Prostate gland (tissue), 2 donors: ENCODE measurements around the gene PLPP7.

ENCODE experiments used
- POLR2AphosphoS5 ChIP-seq: sonication (generic); formaldehyde crosslinking; IDR thresholded peaks from one replicate; pipeline ENCODE4 v1.6.1; 2017; ENCODE audit warnings: antibody characterized with exemption
- TF ChIP-seq, protein P1 (sequence below), 4 experiments: fragments of 200-600 bp in 2 of 4; fragments of 450-650 bp in 2 of 4; sonication (generic) in 2 of 4; IDR thresholded peaks; 1 replicate in 3 of 4; 2 replicates in 1 of 4; pipeline ENCODE4 v1.5.1; 2016 to 2019; ENCODE audit warnings: antibody characterized with exemption in 4 of 4, mild to moderate bottlenecking in 2 of 4, moderate library complexity in 2 of 4

DNA sequence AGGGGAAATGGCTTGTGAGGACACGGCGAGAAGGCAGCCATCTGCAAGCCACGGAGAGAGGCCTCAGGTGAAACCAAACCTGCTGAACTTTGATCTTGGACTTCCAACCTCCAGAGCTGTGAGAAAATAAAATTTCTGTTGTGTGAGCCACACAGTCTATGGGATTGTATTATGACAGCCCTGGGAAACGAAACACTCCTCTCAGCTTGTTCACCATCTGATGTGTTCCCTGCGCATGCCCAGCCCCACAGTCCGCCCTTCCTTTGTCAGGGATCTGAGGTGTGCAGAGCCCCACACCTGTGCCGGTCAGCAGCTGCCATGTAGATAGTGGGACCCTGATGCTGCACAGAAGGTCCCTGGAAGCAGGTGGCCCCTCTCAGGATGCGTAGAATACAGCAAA is 34.1 kb downstream of the PLPP7 start:
- TF ChIP-seq, protein P1, sequence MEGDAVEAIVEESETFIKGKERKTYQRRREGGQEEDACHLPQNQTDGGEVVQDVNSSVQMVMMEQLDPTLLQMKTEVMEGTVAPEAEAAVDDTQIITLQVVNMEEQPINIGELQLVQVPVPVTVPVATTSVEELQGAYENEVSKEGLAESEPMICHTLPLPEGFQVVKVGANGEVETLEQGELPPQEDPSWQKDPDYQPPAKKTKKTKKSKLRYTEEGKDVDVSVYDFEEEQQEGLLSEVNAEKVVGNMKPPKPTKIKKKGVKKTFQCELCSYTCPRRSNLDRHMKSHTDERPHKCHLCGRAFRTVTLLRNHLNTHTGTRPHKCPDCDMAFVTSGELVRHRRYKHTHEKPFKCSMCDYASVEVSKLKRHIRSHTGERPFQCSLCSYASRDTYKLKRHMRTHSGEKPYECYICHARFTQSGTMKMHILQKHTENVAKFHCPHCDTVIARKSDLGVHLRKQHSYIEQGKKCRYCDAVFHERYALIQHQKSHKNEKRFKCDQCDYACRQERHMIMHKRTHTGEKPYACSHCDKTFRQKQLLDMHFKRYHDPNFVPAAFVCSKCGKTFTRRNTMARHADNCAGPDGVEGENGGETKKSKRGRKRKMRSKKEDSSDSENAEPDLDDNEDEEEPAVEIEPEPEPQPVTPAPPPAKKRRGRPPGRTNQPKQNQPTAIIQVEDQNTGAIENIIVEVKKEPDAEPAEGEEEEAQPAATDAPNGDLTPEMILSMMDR (IDR thresholded peaks at IDR 0.05), result no peak
- no peak for TF ChIP-seq POLR2AphosphoS5
